ENCODE measurements around the gene SPAG16.

DNA sequence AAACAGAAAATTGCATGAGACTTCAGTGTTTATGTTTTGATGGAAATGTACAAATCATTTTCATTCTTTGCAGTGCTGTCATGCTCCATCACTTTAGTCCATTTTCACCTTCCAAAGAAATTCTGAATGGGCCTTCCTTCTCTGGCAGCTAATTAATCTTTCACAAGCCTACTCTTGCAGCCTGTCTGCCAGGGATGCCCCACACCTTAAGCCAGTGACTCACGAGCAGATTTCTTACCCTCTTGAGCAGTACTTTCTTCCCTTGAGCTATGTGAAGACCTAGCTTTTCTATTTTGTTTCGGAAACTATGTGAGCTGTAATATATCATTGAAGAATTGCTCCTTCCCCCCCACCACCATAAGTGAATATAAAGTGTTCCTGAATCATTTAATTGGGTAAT, 722.3 kb downstream of the SPAG16 start:
- TF ChIP-seq KLF16 (tag by site-specific recombination; IDR thresholded peaks at IDR 0.05) (no peak), ZNF335 (tag by site-specific recombination; conservative IDR thresholded peaks at IDR 0.05) (no peak), ZNF223 (tag by site-specific recombination; IDR thresholded peaks at IDR 0.05) (no peak), ZNF791 (tag by site-specific recombination; IDR thresholded peaks at IDR 0.05) (no peak), ZNF266 (tag by site-specific recombination; IDR thresholded peaks at IDR 0.05; ENCODE audit: low read depth) (no peak), ZBTB1 (tag by site-specific recombination; IDR thresholded peaks at IDR 0.05) (no peak), ZNF292 (tag by site-specific recombination; IDR thresholded peaks at IDR 0.05; ENCODE audit: borderline replicate concordance, low read depth) (no peak), ZNF473 (tag by site-specific recombination; IDR thresholded peaks at IDR 0.05) (no peak)
- TF ChIP-seq, protein P1, sequence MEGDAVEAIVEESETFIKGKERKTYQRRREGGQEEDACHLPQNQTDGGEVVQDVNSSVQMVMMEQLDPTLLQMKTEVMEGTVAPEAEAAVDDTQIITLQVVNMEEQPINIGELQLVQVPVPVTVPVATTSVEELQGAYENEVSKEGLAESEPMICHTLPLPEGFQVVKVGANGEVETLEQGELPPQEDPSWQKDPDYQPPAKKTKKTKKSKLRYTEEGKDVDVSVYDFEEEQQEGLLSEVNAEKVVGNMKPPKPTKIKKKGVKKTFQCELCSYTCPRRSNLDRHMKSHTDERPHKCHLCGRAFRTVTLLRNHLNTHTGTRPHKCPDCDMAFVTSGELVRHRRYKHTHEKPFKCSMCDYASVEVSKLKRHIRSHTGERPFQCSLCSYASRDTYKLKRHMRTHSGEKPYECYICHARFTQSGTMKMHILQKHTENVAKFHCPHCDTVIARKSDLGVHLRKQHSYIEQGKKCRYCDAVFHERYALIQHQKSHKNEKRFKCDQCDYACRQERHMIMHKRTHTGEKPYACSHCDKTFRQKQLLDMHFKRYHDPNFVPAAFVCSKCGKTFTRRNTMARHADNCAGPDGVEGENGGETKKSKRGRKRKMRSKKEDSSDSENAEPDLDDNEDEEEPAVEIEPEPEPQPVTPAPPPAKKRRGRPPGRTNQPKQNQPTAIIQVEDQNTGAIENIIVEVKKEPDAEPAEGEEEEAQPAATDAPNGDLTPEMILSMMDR (tag by site-specific recombination; IDR thresholded peaks at IDR 0.05) = no peak
- TF ChIP-seq, protein P2, sequence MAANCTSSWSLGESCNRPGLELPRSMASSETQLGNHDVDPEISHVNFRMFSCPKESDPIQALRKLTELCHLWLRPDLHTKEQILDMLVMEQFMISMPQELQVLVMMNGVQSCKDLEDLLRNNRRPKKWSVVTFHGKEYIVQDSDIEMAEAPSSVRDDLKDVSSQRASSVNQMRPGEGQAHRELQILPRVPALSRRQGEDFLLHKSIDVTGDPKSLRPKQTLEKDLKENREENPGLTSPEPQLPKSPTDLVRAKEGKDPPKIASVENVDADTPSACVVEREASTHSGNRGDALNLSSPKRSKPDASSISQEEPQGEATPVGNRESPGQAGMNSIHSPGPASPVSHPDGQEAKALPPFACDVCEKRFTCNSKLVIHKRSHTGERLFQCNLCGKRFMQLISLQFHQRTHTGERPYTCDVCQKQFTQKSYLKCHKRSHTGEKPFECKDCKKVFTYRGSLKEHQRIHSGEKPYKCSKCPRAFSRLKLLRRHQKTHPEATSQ (tag by site-specific recombination; IDR thresholded peaks at IDR 0.05) = no peak
- TF ChIP-seq, protein P3, sequence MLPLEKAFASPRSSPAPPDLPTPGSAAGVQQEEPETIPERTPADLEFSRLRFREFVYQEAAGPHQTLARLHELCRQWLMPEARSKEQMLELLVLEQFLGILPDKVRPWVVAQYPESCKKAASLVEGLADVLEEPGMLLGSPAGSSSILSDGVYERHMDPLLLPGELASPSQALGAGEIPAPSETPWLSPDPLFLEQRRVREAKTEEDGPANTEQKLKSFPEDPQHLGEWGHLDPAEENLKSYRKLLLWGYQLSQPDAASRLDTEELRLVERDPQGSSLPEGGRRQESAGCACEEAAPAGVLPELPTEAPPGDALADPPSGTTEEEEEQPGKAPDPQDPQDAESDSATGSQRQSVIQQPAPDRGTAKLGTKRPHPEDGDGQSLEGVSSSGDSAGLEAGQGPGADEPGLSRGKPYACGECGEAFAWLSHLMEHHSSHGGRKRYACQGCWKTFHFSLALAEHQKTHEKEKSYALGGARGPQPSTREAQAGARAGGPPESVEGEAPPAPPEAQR (tag by site-specific recombination; IDR thresholded peaks at IDR 0.05) = no peak
